Measurements from ENCODE around the gene CYP24A1. TPM values are rescaled to one million over a fixed set of nuclear protein-coding genes. Genes with fewer than 3 reads are reported as not detected.

The CYP24A1 gene
- total RNA-seq, 1 donor from 2014 or later: 1.2 TPM

DNA sequence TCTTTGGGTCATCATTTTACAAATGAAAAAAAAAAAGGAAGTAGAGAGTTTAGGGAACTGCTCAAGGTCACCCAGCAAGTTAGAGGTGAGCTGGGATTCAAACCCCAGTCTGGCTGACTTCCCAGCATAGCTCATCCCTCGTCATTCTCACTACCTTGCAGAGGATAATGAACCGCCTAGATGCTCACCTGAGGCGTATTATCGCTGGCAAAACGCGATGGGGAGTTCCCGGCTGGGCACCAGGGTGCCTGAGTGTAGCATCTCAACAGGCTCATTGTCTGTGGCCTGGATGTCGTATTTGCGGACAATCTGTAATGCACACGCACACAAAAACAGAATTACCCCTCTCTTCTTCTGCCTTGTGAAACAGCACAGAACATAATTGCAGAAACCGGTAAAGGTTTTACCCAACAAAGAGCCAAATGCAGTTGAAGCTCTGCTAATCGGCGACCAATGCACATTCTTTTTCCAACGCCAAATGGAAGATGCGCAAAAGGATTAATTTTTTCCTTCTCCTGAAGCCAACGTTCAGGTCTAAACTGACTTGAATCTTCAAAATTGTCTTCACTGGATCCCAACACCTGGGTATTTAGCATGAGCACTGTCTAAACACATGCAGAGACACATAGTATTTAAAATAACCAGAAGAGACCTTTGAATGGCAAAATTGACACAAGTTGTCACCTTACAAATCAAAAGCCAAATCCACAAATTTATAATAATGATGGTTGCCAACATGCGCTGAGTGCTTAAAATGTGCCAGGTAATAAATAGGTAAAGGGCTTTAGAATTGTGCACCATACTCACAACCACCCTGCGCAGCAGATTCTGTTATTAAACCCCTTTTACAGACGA, 16.6 kb downstream of the CYP24A1 start:
- DNase-seq (ENCODE audit: low spot score): no peak

DNA sequence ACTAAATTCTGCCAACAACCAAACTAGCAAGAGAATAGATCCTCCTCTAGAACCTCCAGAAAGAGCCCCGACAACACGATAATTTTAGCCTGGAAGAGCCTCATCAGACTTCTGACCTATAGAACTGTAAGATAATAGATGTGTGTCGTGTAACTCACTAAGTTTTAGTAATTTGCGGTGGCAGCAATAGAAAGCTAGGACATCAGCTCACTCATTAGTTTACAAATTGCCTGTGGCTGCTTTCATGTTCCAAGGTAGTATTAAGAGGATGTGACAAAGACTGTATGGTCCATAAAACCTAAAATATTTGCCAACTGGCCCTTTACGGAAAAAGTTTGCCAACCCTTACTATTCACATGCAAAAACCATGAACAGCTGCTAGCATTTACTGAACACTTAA, 17.3 kb downstream of the CYP24A1 start:
- DNase-seq (ENCODE audit: low spot score): no peak

DNA sequence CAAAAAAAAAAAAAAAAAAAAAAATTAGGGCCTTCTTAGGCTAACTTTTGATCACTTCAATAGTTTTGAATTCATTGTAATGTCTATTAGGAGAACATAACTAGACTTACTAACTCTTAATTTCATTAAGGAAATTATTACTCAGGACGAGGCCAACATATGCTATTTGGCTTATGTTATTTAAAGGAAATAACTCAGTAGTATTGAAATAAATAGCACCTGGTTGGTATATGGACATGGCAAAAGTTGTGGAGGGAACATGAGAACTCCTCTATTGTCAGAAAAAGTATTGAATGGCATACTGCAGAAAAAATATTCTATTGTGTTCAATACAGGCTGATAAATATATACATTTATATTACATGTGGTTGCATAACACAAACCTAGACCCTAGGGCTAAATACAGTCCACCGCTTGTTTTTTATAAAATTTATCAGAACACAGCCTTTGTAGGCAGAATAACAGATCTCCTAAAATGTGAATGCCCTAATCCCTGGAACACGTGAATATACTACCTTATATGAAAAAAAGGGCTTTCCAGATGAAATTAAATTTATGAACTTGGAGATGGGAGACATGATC, 18.0 kb downstream of the CYP24A1 start:
- no peak for DNase-seq (ENCODE audit: low spot score)

DNA sequence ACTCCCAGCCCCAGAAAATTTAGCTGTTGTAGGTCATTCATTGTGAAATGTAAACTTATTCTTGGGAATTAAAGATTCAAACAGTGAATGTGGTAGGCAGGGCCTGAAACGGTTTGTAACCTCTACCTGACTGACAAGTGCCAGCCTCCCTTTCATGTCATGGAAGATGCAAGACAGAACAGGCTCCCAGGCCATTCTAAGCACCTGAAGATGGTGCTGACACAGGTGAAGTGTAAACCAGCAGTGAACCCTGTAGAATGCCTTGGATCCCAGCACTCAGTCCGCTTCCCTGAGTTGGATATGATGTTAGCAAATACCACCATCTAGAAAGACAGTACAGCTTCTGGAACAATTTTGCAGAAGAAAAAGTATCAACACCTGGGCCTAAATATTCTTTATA, 19.3 kb downstream of the CYP24A1 start:
- no peak for DNase-seq (ENCODE audit: low spot score)

DNA sequence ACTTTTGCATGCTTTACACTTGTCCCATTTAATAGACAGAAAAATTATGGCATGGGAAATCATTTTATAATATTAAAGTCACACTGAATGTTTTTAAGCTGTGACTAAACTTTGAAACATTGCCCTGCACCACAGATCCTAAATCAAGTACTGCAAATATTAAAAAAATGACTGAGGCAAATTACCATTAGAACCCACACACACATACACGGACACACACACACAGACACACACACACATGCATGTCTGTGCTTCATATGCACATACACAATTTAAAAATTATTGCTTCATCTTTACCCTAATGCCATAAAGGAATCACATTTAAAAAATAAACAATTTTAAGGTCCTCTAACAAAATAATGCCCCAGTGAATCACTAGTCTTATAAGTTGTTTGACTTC, 19.9 kb downstream of the CYP24A1 start:
- no peak for DNase-seq (ENCODE audit: low spot score)

DNA sequence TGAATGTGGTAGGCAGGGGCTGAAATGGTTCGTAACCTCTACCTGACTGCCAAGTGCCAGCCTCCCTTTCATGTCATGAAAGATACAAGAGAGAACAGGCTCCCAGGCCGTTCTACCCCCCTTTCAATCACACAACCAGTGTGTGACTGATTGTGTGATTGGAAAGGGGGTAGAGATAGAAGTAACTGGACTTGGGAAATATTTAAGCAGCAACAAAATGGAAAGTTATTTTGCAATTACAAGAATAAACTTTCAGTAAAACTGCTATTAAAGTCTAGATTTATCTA, 20.8 kb downstream of the CYP24A1 start:
- no peak for DNase-seq (ENCODE audit: low spot score)

DNA sequence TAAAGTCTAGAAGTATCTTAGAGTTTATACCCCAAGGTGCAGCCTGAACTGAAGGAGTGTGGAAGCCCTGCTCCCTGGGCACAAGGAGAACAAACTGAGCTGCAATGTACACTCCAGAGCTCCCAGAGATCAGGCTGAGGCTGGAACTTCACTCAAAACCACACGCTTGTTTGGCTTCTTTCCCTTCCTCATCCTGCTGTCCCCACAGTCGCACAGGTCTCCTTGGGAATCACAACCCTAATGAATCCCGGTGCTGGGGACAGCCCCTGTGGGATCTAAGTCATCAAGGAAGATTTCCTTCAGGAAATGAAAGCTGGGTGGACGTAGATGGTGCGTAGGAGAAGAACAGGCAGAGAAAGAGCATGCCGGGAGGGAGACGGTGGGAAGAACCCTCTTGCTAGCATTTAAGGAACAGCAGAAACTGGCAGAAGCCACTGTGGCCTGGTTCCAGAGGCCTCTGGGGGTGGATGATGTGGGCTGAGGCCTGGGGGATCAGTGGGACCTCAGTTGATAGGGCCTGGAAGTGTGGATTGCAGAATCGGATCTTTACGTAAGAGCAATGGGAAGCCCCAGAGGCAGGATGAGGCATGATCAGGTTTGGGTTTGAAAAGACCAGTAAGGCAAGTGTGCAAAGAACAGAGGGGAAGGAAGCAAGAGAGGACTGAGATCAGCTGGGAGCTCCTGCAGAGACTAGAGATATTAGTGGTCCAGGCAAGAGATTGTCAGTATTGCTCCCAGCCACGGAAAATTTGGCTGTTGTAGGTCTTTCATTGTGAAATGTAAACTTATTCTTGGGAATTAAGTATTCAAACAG, 21.4 kb downstream of the CYP24A1 start:
- peak; percentile 56 for DNase-seq (ENCODE audit: low spot score)

DNA sequence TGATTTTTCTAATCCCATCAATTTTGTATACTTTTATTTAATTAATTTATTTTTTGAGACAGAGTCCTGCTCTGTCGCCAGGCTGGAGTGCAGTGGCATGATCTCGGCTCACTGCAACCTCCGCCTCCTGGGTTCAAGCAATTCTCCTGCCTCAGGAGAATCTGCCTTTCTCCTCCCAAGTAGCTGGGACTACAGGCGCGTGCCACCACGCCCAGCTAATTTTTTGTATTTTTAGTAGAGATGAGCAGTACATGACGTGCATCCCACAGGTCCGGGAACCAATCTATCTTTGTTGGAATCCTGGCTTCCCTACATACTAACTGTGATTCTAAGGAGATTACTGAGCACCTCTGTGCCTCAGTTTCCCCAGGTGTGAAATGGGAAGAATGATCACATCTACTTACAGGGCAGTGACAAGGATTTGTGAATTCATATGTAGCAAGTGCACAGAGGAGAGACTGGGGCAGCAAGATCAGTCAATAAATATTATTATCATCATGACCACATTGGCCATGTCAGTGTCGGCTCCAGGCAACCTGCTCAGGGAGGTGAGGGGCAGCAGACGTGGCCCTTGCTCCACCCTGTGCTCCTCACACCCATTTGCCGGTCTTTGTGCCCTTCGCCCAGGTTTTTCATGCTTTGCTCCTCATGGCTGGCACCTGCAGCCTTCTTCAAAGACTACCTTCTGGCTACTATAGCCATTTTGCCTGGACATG, 22.1 kb downstream of the CYP24A1 start:
- DNase-seq (ENCODE audit: low spot score): no peak

DNA sequence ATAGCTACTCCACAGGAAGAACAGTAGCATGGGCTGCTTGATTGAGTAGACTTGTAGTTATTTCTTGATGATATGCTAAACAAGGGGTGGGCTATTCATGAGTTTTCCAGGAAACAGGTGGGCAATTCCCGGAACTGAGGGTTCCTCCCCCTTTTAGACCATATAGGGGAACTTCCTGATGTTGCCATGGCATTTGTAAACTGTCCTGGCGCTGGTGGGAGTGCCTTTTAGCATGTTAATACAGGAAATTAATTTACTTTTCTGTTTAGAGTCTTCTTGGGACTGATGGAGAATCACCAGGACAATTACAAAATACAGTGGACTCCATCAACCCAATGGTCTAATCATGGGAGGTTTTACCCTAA, 22.7 kb downstream of the CYP24A1 start:
- no peak for DNase-seq (ENCODE audit: low spot score)

DNA sequence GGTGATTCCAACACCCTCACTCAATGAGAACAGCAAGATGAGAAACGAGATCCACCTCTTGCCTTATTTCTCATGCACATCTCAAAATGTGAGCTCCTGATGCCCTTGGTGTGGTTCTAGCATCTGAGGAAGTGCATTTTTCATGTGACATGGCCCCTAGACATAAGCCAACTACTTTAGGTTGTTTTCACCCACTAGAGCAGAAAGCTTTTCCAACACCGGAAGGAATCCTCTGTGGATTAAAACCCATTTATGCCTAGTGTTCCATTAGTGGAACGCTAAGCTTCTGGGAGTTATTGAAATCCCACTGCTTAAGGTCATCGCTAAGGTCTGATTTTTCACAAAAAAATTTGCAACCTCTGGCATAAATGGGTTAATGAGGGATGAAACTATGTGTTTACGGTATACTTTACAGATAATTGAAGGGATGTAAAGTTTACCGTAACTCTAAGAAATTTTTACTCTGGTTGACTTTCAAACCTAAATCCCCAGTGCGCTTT, 24.0 kb downstream of the CYP24A1 start:
- DNase-seq (ENCODE audit: low spot score): no peak

DNA sequence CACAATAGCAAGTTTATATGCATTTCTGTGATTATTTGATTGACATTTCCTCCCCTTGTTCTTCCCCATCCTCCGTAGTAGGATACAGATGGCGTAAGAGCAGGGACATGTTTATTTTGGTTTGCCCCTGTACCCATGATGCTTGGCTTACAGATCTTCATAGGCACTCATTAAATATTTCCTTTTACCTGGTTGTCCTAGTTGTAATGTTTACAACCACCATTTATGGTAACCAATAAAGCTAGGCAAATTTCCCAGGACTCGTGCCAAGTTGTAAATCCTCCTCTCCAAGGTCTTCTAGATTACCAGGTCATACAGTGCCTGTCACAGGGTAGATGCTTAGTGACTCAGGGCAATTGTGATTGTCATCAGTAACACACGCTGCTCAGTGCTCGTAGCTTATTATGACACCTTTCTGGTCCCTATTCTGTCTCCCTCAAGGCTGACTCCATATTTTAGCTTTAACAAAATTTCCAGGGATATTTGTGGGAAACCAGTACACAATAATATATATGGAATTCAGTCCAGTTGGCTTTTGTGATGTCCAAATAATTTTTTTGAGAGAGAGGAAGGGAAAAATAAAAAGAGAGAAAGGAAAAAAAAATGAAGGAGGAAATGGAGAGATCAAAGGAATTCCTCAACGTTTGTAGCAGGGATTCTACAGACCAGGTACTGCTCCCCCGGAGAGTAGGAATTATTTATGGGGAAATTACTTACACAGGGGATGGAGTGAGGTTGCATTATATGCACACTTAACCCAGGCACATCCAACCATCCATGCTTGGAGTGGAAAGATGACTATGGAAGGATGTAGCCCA, 24.6 kb downstream of the CYP24A1 start:
- no peak for DNase-seq (ENCODE audit: low spot score)

DNA sequence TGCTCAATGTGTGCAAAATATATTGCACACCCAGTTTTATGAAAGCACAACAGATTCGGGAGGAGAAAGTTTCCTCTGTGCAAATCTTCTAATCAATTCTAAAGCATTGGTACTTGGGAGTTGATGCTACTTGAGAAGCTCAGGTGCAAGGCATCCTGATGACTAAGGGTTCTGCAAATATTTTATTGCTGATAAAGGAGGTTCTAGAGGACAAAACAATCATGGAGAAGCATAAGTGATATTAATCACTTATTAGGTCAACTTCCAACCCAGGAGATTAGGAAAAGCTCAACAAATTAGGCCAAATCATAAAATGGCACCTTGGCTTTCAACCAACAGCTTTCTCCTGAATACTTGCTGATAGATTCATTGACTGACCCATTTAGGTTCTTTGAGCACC, 27.1 kb downstream of the CYP24A1 start:
- no peak for DNase-seq (ENCODE audit: low spot score)

DNA sequence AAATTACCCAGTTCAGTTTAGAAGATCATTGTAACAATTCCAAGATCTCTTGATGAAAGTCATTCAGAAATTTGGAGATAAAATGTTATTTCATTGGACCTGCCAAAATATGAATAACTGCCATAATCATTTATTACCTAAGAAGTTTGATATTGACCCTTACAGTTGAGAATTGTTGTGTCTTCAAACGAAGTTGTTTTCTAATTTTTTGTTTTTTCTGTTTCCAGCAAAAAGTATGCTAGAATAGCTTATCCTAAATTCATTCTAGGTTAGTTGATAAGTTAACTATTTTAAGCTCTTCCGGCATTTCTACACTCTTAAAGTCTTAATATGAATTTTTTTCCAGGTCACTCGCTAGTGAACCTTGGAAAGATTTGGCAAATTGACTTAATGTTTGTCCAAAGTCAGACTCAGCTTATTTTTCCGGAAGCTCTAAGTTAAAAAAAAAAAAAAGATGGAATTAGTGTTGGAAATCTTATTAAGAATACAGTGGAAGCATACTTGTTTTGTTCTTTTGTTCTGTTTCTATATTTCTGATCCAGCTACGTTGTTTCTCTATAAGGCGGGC, 28.9 kb downstream of the CYP24A1 start:
- DNase-seq (ENCODE audit: low spot score): no peak

DNA sequence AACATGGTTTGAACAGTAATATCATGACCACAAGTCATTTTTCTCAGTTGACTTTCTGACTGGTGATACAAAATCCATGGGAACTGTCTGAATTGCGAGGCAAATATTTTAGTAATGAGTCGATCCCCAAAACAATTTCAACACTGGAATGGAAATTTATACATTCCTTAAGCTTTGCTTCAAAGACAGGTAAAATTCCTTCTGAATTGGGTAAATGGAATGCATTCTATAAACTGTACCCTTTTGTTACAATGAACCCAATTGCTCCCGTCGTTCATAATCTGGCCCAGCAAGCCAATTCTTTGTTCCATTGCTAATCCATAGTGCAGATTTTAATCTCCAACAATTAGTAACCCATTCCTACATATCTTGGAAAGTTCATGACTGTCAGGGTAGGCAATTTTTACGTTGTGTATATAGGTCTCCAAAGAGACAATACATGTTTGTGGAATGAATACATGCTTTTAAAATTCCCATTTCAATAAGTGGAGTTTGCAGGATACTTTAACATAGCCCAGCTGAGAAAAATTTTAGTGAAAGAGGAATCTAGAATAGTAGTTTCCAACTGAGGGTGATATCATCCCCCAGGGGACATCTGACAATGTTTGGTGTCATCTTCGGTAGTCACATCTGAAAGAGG, 32.7 kb downstream of the CYP24A1 start:
- DNase-seq (ENCODE audit: low spot score): no peak

DNA sequence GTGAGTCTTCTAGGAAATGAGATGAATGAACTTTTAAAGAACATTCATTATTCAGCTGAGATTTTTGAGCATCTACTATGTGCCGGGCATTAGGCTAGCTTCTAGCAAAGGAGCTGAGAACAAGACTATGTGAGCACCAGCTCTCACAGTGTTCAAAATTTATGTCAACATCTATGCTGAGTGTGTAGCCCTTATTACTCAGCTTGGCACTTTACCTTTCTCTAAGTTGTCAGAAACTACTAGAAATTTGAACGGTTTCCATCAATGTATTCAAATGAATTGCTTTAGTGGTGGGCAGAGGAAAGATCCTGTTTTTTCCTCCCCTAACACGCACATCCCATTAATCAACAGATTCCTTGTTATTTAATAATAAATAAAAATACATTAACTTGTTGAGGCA, 33.3 kb downstream of the CYP24A1 start:
- no peak for DNase-seq (ENCODE audit: low spot score)

DNA sequence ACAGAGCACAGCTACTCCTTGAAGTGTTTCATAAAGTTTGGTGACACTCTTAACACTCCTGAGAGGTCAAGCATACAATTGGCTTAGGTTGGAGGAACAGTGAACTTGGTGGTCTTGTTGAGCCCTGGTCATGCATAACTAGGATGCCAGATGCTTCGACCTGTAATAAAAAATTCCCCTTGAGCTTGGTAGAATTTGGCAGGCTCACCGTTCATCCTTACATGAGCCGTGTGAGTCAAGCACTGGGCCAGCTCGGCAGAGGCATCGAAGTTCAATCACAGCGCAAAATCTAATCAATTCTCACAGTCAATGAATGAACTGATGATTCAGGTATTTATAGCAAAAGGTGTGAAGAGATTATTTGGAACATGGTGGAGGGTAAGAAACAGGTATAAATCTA, 33.7 kb downstream of the CYP24A1 start:
- DNase-seq (ENCODE audit: low spot score): no peak

DNA sequence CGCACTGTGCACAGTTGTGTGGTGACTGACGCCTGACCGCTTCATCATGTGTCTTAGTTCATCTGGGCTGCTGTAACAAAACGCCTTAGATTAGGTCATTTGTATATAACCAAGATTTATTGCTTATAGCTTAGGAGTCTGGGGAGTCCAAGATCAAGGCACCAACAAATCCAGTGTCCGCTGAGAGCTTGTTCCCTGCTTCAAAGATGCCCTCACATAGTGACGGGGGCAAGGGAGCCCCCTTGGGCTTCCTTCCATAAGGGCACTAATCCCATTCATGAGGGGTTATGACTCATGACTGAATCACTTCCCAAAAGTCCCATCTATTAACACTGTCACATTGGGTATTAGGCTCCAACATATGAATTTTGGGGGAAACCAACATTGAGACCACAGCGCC, 34.6 kb downstream of the CYP24A1 start:
- no peak for DNase-seq (ENCODE audit: low spot score)

DNA sequence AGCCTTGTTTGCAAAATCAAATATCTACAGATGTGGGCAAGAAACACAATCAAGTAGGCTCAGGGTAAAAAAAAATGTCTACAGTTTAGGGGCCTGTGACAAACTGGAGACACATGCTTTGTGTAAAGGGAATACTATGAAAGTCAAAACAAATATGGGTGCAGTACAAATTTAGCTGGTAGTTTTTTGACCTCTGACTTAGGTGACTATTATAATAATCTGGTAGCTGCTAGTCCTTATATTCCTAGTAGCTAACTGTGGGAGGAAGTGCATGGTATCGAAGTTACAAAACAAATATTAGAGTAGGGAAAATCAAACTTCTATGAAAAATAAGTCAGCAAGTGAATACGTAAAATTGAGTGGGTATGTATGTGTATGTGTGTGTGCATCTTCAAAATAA, 35.4 kb downstream of the CYP24A1 start:
- no peak for DNase-seq (ENCODE audit: low spot score)

DNA sequence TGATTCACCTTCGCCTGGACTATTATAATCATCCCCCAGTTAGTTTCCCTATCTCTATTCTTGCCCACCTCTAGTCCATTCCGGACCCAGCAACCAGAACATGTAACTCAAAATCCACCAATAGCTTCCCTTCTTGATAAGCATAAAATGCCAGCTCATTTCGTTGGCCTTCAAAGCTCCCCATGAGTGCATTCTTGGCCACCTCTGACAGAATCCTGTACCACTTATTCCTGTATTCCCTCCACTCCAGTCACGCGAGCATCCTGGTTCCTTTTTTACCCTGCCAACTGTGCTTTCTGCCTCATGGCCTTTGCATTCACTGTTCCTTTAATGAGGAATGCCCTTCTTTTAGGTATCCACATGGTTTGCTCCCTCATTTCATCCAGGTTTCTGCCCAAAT, 36.7 kb downstream of the CYP24A1 start:
- DNase-seq (ENCODE audit: low spot score): no peak

DNA sequence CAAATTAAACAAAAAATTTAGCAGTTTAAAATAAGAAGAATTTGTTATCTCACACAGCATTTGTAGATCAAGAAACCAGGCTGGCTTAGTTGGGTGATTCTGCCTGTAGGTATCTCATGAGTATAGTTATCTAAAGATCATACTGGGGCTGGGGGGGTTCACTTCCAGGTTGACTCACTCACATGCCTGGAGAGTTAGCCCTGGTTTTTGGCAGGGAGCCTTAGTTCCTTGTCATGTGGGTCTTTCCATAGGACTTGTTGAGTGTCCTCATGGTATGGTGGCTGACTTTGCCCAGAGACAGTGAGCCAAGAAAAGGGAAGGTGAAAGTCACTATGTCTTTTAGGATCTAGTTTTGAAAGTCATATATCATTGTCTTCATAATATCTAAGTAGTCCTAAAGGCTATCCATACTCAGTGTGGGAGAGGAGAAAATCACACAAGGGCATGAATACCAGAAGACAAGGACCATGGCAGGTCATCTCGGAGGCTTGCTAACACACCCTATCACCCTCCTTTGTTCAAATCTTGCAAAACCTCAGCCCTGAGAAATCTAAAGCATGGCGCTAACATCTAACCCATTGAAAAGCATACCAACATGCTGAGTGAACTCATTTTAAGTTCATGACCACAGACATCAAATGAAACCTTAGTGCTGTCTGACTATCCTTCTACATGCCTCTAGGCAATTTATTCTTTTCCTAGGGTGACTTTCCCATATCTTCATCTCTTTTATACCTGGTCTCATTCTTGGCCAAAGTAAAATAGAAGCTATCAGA, 39.2 kb downstream of the CYP24A1 start:
- DNase-seq (ENCODE audit: low spot score): no peak

Data from umbilical cord (tissue), 2 donors.